H1 (cell line): ENCODE measurements around the gene TBC1D9. TPM values are rescaled to one million over a fixed set of nuclear protein-coding genes. Genes with fewer than 3 reads are reported as not detected.

ENCODE experiments used
- CTCF ChIA-PET: fragments of 300-600 bp; sonication (Branson Sonifier 250); formaldehyde crosslinking; loops from one replicate; lab custom pipeline; 2021; ENCODE audit not compliant: partially characterized antibody; lab: Charles Lee
- POLR2A ChIA-PET: fragments of 300-600 bp; sonication (Branson Sonifier 250); formaldehyde crosslinking; loops from one replicate; lab custom pipeline; 2021; ENCODE audit warnings: inconsistent platforms; ENCODE audit not compliant: partially characterized antibody; lab: Charles Lee
- DNase-seq, 2 experiments: peaks; one replicate each; pipeline versions ENCODE4 v3.0.0 to v3.0.0-alpha.2; 2010 to 2022; ENCODE audit warnings: low spot score in 2 of 2, low read depth in 1 of 2, mixed read lengths in 1 of 2
- FAIRE-seq: peaks from 2 replicates; lab custom pipeline; 2011; peaks lifted over from hg19 to GRCh38; lab: Jason Lieb, UNC
- H2AFZ ChIP-seq: 2 replicates; pipeline ENCODE4 v1.8.1; 2012; ENCODE audit warnings: low read length, inconsistent platforms
- H2AK5ac ChIP-seq: 2 replicates; pipeline ENCODE4 v1.6.1; 2013; ENCODE audit warnings: low read depth, low read length
- H2BK120ac ChIP-seq: replicated peaks from 2 replicates; pipeline ENCODE3; 2013; ENCODE audit warnings: low read depth, low read length, inconsistent platforms
- H2BK12ac ChIP-seq: 2 replicates; pipeline ENCODE4 v1.6.1; 2013; ENCODE audit warnings: low read depth, low read length
- H2BK15ac ChIP-seq: 2 replicates; pipeline ENCODE4 v1.6.1; 2013; ENCODE audit warnings: low read length
- H2BK20ac ChIP-seq: 2 replicates; pipeline ENCODE4 v1.6.1; 2013; ENCODE audit warnings: low read length
- H2BK5ac ChIP-seq: 2 replicates; pipeline ENCODE4 v1.6.1; 2013; ENCODE audit warnings: low read depth, low read length
- H3K14ac ChIP-seq: 2 replicates; pipeline ENCODE4 v1.6.1; 2013; ENCODE audit warnings: inconsistent platforms; ENCODE audit not compliant: insufficient read length
- H3K18ac ChIP-seq: 2 replicates; pipeline ENCODE4 v1.6.1; 2013; ENCODE audit warnings: low read length; ENCODE audit errors: extremely low read depth
- H3K23ac ChIP-seq: 2 replicates; pipeline ENCODE4 v1.6.1; 2013; ENCODE audit warnings: inconsistent platforms; ENCODE audit not compliant: insufficient read length
- H3K23me2 ChIP-seq: 2 replicates; pipeline ENCODE4 v1.6.1; 2013; ENCODE audit warnings: low read depth, low read length
- H3K27ac ChIP-seq: 2 replicates; pipeline ENCODE4 v1.6.1; 2011; ENCODE audit warnings: low read depth, low read length, inconsistent platforms
- H3K27me3 ChIP-seq, 4 experiments: replicated peaks in 1 of 4; 1 replicate in 1 of 4; 2 replicates in 3 of 4; pipeline versions ENCODE4 v1.6.1 to v1.8.1; 2011 to 2013; ENCODE audit warnings: low read length in 3 of 4, mild to moderate bottlenecking in 3 of 4, inconsistent platforms in 2 of 4, mixed read lengths in 2 of 4, moderate library complexity in 1 of 4; ENCODE audit not compliant: control insufficient read depth in 3 of 4, insufficient read depth in 3 of 4; ENCODE audit errors: extremely low read depth in 1 of 4
- H3K36me3 ChIP-seq, 4 experiments: 2 replicates each; pipeline versions ENCODE4 v1.6.1 to v1.8.1; 2011 to 2013; ENCODE audit warnings: mild to moderate bottlenecking in 4 of 4, low read length in 3 of 4, moderate library complexity in 2 of 4, control low read depth in 1 of 4, inconsistent platforms in 1 of 4; ENCODE audit not compliant: insufficient read depth in 4 of 4, control insufficient read depth in 2 of 4
- H3K4ac ChIP-seq: replicated peaks from 2 replicates; pipeline ENCODE3; 2013; ENCODE audit warnings: low read length, low read depth, mixed read lengths, inconsistent platforms; ENCODE audit not compliant: insufficient read length
- H3K4me1 ChIP-seq, 4 experiments: replicated peaks in 1 of 4; 1 replicate in 1 of 4; 2 replicates in 3 of 4; pipeline versions ENCODE4 v1.6.1 to v1.8.1; 2011 to 2013; ENCODE audit warnings: low read length in 3 of 4, inconsistent platforms in 2 of 4, mixed read lengths in 1 of 4; ENCODE audit not compliant: insufficient read depth in 4 of 4, control insufficient read depth in 3 of 4
- H3K4me2 ChIP-seq, 2 experiments: 2 replicates each; pipeline versions ENCODE4 v1.6.1 to v1.8.1; 2011 to 2013; ENCODE audit warnings: low read depth in 2 of 2, low read length in 2 of 2, control low read depth in 1 of 2, inconsistent platforms in 1 of 2, mild to moderate bottlenecking in 1 of 2; ENCODE audit not compliant: insufficient read depth in 1 of 2
- H3K4me3 ChIP-seq, 4 experiments: fragments of 200-600, 300-600 bp in 1 of 4; sonication (generic), shearing (Covaris generic), sonication (Bioruptor Twin) in 1 of 4; 2 replicates each; pipeline versions ENCODE4 v1.5.1 to v1.8.1; 2011 to 2016; ENCODE audit warnings: low read length in 4 of 4, low read depth in 3 of 4, control low read depth in 2 of 4, inconsistent platforms in 2 of 4, mild to moderate bottlenecking in 2 of 4, mixed read lengths in 1 of 4, moderate library complexity in 1 of 4; ENCODE audit not compliant: insufficient read depth in 2 of 4; ENCODE audit errors: extremely low read depth in 1 of 4
- H3K56ac ChIP-seq: replicated peaks from 2 replicates; pipeline ENCODE3; 2013; ENCODE audit warnings: low read depth, mild to moderate bottlenecking, mixed read lengths, low read length, inconsistent platforms; ENCODE audit not compliant: insufficient read length
- H3K79me1 ChIP-seq: 2 replicates; pipeline ENCODE4 v1.6.1; 2013; ENCODE audit warnings: low read depth, low read length, control low read depth
- H3K79me2 ChIP-seq, 2 experiments: 2 replicates each; pipeline versions ENCODE4 v1.6.1 to v1.8.1; 2012 to 2013; ENCODE audit warnings: low read length in 2 of 2, mild to moderate bottlenecking in 2 of 2, inconsistent platforms in 1 of 2; ENCODE audit not compliant: insufficient read depth in 2 of 2, control insufficient read depth in 1 of 2
- H3K9ac ChIP-seq, 4 experiments: replicated peaks in 1 of 4; 1 replicate in 1 of 4; 2 replicates in 3 of 4; pipeline versions ENCODE4 v1.6.1 to v1.8.1; 2011 to 2013; ENCODE audit warnings: low read depth in 3 of 4, low read length in 3 of 4, control low read depth in 2 of 4, mild to moderate bottlenecking in 2 of 4, moderate library complexity in 2 of 4, inconsistent platforms in 1 of 4; ENCODE audit errors: extremely low read depth in 1 of 4
- H3K9me3 ChIP-seq, 2 experiments: 2 replicates each; pipeline versions ENCODE4 v1.6.1 to v1.8.1; 2012 to 2013; ENCODE audit warnings: mild to moderate bottlenecking in 2 of 2, moderate library complexity in 2 of 2, control low read depth in 1 of 2, inconsistent platforms in 1 of 2, low read depth in 1 of 2, low read length in 1 of 2, mixed read lengths in 1 of 2; ENCODE audit not compliant: insufficient read depth in 2 of 2
- H4K20me1 ChIP-seq, 2 experiments: replicated peaks in 1 of 2; 2 replicates each; pipeline versions ENCODE3 to v1.8.1; 2011 to 2013; ENCODE audit warnings: inconsistent platforms in 2 of 2, low read length in 2 of 2, mild to moderate bottlenecking in 1 of 2; ENCODE audit not compliant: insufficient read depth in 2 of 2, control insufficient read depth in 1 of 2
- H4K5ac ChIP-seq: 2 replicates; pipeline ENCODE4 v1.6.1; 2013; ENCODE audit warnings: low read length, low read depth, mixed read lengths, inconsistent platforms; ENCODE audit not compliant: insufficient read length
- H4K8ac ChIP-seq: 2 replicates; pipeline ENCODE4 v1.8.0; 2013; ENCODE audit warnings: mild to moderate bottlenecking, moderate library complexity, low read length, inconsistent platforms; ENCODE audit not compliant: insufficient read depth; ENCODE audit errors: extremely low read depth
- H4K91ac ChIP-seq: replicated peaks from 2 replicates; pipeline ENCODE3; 2013; ENCODE audit warnings: low read length, mixed read lengths, inconsistent platforms; ENCODE audit not compliant: insufficient read length
- BCL11A ChIP-seq, 2 experiments: IDR thresholded peaks; one replicate each; pipeline ENCODE4 v1.6.1; 2011; ENCODE audit warnings: low read depth in 2 of 2, low read length in 2 of 2, mild to moderate bottlenecking in 2 of 2
- CHD2 ChIP-seq: IDR thresholded peaks from 2 replicates; pipeline ENCODE4 v1.6.1; 2012; ENCODE audit warnings: low read length, improper control_type of control experiment
- EP300 ChIP-seq, 2 experiments: IDR thresholded peaks; 1 replicate in 1 of 2; 2 replicates in 1 of 2; pipeline ENCODE4 v1.6.1; 2011 to 2012; ENCODE audit warnings: low read depth in 2 of 2, low read length in 2 of 2, mild to moderate bottlenecking in 2 of 2, borderline replicate concordance in 1 of 2, inconsistent platforms in 1 of 2, moderate library complexity in 1 of 2
- GABPA ChIP-seq: IDR thresholded peaks from 2 replicates; pipeline ENCODE4 v1.6.1; 2011; ENCODE audit warnings: mild to moderate bottlenecking, low read length, moderate library complexity, borderline replicate concordance; ENCODE audit not compliant: insufficient read depth
- NANOG ChIP-seq: IDR thresholded peaks from 2 replicates; pipeline ENCODE4 v1.6.1; 2011; ENCODE audit warnings: low read length, low read depth, mild to moderate bottlenecking, inconsistent platforms; ENCODE audit not compliant: insufficient read depth, poor library complexity, severe bottlenecking
- POLR2AphosphoS5 ChIP-seq: IDR thresholded peaks from 2 replicates; pipeline ENCODE4 v1.6.1; 2011; ENCODE audit warnings: low read depth, low read length
- SIX5 ChIP-seq: IDR thresholded peaks from 2 replicates; pipeline ENCODE4 v1.6.1; 2011; ENCODE audit warnings: mild to moderate bottlenecking, low read depth, low read length
- TAF1 ChIP-seq: IDR thresholded peaks from 2 replicates; pipeline ENCODE4 v1.6.1; 2011; ENCODE audit warnings: mild to moderate bottlenecking, low read depth, low read length
- TCF12 ChIP-seq: IDR thresholded peaks from 2 replicates; pipeline ENCODE4 v1.6.1; 2011; ENCODE audit warnings: low read depth, mild to moderate bottlenecking, low read length
- TEAD4 ChIP-seq: IDR thresholded peaks from 2 replicates; pipeline ENCODE4 v1.6.1; 2012; ENCODE audit warnings: low read depth, low read length, inconsistent platforms, mixed read lengths
- polyA plus RNA-seq, 7 experiments: library from polyadenylated mRNA; depleted of rRNA in 3 of 7; stranded (reverse) in 5 of 7; unstranded in 2 of 7; fragments of >200 nt in 5 of 7; fragments of 200-250 nt in 2 of 7; gene quantifications; 1 replicate in 5 of 7; 2 replicates in 1 of 7; 4 replicates in 1 of 7; pipeline versions ENCODE4 v1.2.1 to v1.2.3, GENCODE V29; 2011 to 2013; ENCODE audit warnings: missing spikeins in 2 of 7, mixed read lengths in 2 of 7
- total RNA-seq: library from RNA; stranded (reverse); fragmentation: NEBNext Ultra II Directional; extraction: Animal tissue kit (Norgen Biotek cat#: 25700); gene quantifications from 2 replicates; pipeline ENCODE4 v1.2.1, GENCODE V29; 2021
- TF ChIP-seq, protein P1 (sequence below): IDR thresholded peaks from 2 replicates; pipeline ENCODE4 v1.6.1; 2012; ENCODE audit warnings: low read length, inconsistent platforms

The TBC1D9 gene
- total and polyA plus RNA-seq, 2 of the 8 experiments (the other 6 are each of a cell fraction or from before 2014, with no cell fraction given): 0.94 to 1.0 TPM

DNA sequence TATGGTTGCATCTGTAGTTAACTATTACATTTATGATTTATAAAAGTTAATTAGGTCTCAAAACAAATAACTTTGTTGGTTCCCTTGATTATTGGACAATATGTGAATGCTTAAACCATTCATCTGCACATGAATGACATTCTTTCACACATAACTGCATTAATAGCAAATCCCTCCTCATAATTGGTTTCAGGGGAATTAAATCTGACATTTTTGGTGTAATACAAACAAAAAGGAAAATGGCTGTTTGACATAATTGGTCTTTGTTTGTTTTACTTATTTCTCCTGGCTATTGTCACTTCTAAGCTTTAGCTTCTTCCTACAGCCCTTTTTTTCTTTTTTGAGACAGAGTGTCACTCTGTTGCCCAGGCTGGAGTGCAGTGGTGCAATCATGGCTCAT is 71.9 kb downstream of the TBC1D9 start:
- Histone ChIP-seq H3K56ac (no peak overlapping the region), H3K4ac (no peak overlapping the region), H4K5ac (no peak overlapping the region), H2BK20ac (no peak overlapping the region), H2BK15ac (no peak overlapping the region), H2AFZ (no peak overlapping the region), H3K4me3 (no peak overlapping the region), H3K14ac (no peak overlapping the region), H3K36me3 (no peaks in the 10 kb centered on the region), H3K23me2 (no peaks in the 10 kb centered on the region)
- no peak for DNase-seq
- CTCF ChIA-PET: interaction anchor here (0.6 to 0.8 kb wide), 2 partner anchors 76 to 817 kb away, joined by 3 to 4 read pairs; no protein-coding TSS in a partner anchor
- no peak for TF ChIP-seq TCF12
- TF ChIP-seq, protein P1, sequence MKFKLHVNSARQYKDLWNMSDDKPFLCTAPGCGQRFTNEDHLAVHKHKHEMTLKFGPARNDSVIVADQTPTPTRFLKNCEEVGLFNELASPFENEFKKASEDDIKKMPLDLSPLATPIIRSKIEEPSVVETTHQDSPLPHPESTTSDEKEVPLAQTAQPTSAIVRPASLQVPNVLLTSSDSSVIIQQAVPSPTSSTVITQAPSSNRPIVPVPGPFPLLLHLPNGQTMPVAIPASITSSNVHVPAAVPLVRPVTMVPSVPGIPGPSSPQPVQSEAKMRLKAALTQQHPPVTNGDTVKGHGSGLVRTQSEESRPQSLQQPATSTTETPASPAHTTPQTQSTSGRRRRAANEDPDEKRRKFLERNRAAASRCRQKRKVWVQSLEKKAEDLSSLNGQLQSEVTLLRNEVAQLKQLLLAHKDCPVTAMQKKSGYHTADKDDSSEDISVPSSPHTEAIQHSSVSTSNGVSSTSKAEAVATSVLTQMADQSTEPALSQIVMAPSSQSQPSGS: no peak
- no peak for TF ChIP-seq CHD2
- no peak for TF ChIP-seq NANOG
- TF ChIP-seq POLR2AphosphoS5: no peak
- TF ChIP-seq TEAD4: no peak
- TF ChIP-seq TAF1: no peak
- no peak for TF ChIP-seq GABPA
- TF ChIP-seq BCL11A (IDR thresholded peaks at IDR 0.05; ENCODE audit: low read depth in 2 of 2, low read length in 2 of 2): no peak
- TF ChIP-seq SIX5: no peak
- no peak for TF ChIP-seq EP300 (IDR thresholded peaks at IDR 0.05; ENCODE audit: borderline replicate concordance in 1 of 2, low read depth in 2 of 2, low read length in 2 of 2)
- TF ChIP-seq, all 59 proteins: peak for 0
- Histone ChIP-seq H3K4me2 (no peak overlapping the region), H3K9me3 (no peaks in the 10 kb centered on the region), H4K91ac (no peak overlapping the region), H2AK5ac (no peak overlapping the region), H3K27ac (no peak overlapping the region), H3K27me3 (peaks cover 0 to 5% (median 4%) of the 10 kb centered on the region in 4 experiments; a peak in 3 of 7 replicates), H3K9ac (no peak overlapping the region), H4K20me1 (no peaks in the 10 kb centered on the region), H2BK5ac (no peak overlapping the region), H3K79me2 (no peaks in the 10 kb centered on the region), H4K8ac (no peak overlapping the region), H2BK120ac (no peak overlapping the region), H2BK12ac (no peak overlapping the region), H3K4me1 (0 out of 7 replicates have a peak, but pooled peaks cover 0 to 2% (median 0%) of the 10 kb centered on the region in 4 experiments), H3K23ac (no peak overlapping the region), H3K79me1 (no peaks in the 10 kb centered on the region), H3K18ac (no peak overlapping the region)
- no peak for FAIRE-seq
- POLR2A ChIA-PET: no interaction called here
